EH (cell line): ENCODE results near the gene RNU7-1.
"Not testable (repeated sequence)": the region's sequence is repeated elsewhere in the genome, so short reads cannot be mapped to it uniquely, and the experiment has no call there.

Experiments used
- DNase-seq: peaks from one replicate; pipeline ENCODE4 v3.0.0-alpha.2; 2015; ENCODE audit warnings: low read depth

Gene RNU7-1

GRCh38 chr12:6943722-6944380 lies at the start of gene RNU7-1, which contains the start of gene C12orf57:
TSS of gene RNU7-1 (plus strand) at chr12:6943816.
TSS of gene C12orf57 (plus strand) at chr12:6944022. CDS start at chr12:6944122, 100 bp downstream.
- DNase-seq, result peak; percentile 94

GRCh38 chr12:6894321-6894720 lies 49.3 kb upstream of the RNU7-1 start:
- DNase-seq, result no peak

DNA sequence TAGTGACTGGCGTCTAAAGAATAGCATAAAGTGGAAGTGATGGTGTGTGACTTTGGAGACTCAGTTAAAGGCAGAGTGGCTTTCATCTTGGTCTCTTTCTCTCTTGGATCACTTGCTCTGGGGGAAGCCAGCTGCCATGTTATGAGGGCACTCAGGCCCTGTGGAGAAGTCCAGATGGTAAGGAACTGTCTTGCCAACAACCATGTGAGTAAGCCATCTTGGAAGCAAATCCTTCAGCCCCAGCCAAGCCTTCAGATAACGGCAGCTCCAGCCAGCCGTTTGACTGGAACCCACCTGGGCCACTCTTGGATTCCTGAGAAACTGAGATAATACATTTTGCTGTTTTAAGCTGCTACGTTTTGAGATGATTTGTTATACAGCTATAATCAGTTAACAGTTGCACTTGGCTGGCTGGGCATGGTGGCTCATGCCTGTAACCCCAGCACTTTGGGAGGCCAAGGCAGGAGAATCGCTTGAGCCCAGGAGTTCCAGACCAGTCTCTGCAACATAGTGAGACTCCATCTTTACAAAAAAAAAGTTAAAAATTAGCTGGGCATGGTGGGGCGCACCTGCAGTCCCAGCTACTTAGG lies 46.7 kb upstream of the RNU7-1 start:
- no peak for DNase-seq

GRCh38 chr12:6899427-6899826 lies 44.2 kb upstream of the RNU7-1 start:
- DNase-seq, result no peak

DNA sequence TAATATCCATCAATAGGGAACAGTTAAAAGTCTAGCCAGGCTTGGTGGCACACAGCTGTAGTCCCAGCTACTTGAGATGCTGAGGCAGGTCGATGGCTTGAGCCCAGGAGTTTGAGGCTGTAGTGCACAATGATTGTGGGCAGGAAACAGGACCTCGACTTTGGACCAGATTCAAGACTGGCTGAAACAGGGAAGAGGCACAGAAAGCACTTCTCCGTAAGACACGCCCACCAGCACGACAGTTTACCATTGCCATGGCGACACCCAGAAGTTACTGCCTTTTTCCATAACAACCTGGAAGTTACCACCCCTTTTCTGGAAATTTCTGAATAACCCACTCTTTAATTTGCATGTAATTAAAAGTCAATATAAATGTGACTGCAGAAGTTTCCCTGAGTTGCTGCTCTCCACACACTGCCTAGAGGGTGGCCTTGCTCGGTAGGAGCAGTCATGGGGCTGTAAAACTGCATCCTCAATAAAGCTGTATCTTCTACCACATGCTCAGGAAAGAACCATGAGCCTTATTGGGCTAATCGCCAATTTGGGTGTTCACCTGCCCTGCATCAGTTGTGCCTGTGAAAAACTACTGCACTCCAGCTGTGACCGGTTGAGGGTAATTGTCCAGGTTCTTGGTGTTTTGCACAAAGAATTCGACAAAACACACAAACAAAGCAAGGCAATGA lies 43.6 kb upstream of the RNU7-1 start:
- DNase-seq, result peak; percentile 53

GRCh38 chr12:6902448-6902847 lies 41.2 kb upstream of the RNU7-1 start:
- DNase-seq, result no peak

DNA sequence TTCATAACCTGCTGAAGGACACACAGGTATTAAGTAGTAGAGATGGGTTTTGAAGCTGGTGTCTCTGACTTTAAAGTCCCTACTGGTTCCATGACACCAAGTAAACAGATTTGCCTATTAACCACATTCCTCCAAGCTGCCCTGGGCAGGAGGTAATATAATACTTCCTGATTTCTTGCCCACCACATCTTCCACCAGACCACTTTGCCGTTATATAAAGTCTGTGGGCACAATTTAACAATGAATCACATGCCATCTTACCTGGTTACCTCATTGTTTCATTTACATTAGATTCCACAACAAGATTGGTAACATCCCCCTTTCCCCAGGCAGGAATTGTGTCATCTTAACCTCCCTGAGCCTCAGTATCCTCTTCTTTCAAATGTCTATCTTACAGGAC lies 39.9 kb upstream of the RNU7-1 start:
- DNase-seq, result no peak

GRCh38 chr12:6904280-6905276 lies 39.0 kb upstream of the RNU7-1 start, which contains the start of gene LRRC23:
TSS of gene LRRC23 (plus strand) at chr12:6904822. CDS start at chr12:6905634, 812 bp downstream.
- DNase-seq, result peak; percentile 96

GRCh38 chr12:6905414-6906040 lies 38.1 kb upstream of the RNU7-1 start:
- DNase-seq, result no peak

DNA sequence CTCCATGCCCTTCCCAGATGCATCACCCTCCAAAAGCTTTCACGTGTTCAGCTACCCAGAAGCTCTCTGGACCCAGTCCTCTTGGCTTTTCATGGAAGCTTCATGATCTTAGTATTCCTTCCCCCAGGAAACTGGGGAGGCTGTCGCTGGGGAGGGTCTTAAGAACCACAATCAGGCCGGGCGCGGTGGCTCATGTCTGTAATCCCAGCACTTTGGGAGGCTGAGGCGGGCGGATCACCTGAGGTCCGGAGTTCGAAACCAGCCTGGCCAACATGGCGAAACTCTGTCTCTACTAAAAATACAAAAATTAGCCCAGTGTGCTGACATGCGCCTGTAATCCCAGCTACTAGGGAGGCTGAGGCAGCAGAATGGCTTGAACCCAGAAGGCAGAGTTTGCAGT lies 35.5 kb upstream of the RNU7-1 start:
- DNase-seq, result not testable (repeated sequence)

GRCh38 chr12:6909421-6910145 lies 34.0 kb upstream of the RNU7-1 start:
- no peak for DNase-seq

DNA sequence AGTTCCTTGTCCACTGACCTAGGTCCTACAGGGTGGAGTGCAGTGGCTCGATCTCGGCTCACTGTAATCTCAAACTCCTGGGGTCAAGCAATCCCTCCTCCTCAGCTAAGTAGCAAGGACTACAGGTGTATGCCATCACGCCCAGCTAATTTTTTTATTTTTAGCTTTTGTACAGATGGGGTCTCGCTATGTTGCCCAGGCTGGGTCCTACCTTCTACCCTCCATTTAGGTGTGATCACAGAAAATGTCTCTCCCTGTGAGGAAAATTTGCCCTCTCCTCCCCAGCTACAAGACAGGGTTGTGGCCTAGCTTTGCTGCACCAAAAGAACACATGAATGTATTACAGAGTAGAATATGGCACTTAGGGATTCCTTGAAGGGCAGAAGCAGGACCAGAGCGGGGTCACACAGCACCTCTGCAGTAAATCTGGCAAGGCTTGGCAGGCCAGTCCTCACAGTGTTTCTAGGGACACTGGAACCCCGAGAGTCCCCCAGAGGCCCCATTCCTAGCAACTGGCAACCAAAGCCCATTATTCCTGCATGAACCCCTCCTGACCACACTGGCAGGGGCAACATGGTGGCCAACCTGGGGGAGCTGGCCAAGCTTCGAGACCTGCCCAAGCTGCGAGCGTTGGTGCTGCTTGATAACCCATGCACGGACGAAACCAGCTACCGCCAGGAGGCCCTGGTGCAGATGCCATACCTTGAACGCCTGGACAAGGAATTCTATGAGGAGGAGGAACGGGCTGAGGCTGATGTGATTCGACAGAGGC lies 31.3 kb upstream of the RNU7-1 start:
- no peak for DNase-seq

DNA sequence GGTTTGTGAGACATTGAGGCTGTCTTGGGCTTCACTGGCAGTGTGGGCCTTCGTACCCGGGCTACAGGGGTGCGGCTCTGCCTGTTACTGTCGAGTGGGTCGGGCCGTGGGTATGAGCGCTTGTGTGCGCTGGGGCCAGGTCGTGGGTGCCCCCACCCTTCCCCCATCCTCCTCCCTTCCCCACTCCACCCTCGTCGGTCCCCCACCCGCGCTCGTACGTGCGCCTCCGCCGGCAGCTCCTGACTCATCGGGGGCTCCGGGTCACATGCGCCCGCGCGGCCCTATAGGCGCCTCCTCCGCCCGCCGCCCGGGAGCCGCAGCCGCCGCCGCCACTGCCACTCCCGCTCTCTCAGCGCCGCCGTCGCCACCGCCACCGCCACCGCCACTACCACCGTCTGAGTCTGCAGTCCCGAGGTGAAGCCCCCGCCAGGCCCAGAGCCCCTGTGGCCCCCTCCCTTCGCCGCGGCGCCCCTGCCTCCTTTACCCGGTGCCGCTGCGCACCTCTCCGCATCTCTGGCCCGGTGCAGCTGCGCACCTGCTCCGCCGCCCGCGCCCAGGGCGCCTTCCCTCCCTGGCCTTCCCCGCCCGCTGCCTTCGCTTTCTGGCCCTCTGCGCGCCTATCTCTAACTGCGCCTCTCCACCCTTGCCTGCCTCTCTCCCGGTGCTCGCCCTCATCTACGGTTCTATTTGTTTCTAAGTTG lies 29.2 kb upstream of the RNU7-1 start, which contains the start of gene ENO2:
Gene ENO2 (plus strand): TSS at position 335 of the 701 bp plus-strand sequence. CDS start 1,253 bp downstream, outside the sequence.
- DNase-seq, result peak; percentile 79

GRCh38 chr12:6914947-6915788 lies 28.4 kb upstream of the RNU7-1 start:
- DNase-seq, result peak; percentile 47

GRCh38 chr12:6915789-6916285 lies 27.8 kb upstream of the RNU7-1 start:
- no peak for DNase-seq

DNA sequence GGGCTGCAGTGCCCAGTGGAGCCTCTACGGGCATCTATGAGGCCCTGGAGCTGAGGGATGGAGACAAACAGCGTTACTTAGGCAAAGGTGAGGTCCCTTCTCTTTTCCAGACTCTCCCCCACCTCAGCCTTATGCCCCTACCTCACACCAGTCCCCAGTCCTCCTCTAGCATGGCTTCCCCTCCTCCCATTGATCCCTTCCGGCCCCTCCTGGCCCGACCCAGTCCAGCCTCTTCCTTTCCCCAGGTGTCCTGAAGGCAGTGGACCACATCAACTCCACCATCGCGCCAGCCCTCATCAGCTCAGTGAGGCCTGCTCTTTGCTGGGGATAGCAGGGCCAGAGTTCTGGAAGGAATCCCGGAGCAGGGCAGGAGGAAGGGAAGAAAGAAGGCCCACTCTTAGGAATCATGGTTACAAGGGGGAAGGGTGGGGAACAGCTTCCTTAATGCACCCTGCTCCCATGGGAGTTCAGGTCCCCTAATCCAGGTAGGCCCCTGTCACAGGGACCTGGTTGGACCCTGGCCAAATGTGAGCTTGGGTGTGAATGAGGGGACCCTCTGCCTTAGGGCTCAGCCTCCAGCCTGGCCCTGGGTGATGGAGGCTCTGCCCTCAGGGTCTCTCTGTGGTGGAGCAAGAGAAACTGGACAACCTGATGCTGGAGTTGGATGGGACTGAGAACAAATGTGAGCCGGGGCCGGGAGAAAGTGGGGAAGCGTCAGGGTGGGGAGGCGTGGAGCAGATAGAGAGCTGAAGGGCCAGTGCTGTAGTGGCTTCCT lies 27.0 kb upstream of the RNU7-1 start:
- no peak for DNase-seq
